COLO668 (cell line): ENCODE data around the gene RPL22.

Experiments used
- DNase-seq: peaks from one replicate; lab custom pipeline; 2025; ENCODE audit not compliant: unreplicated experiment; lab: John Stamatoyannopoulos, UW

The RPL22 gene

GRCh38 chr1:6205849-6206519 is 6.6 kb upstream of the RPL22 start, which contains the start of gene RNF207:
Gene RNF207 (plus strand): TSS chr1:6206119. CDS start chr1:6206536, 417 bp downstream.
- peak; percentile 93 for DNase-seq

GRCh38 chr1:6202256-6202655 is 2.9 kb upstream of the RPL22 start:
- DNase-seq: no peak

- DNase-seq: peak; percentile 80
These were observed 904 bp upstream of the RPL22 start for GRCh38 chr1:6200188-6200809.

GRCh38 chr1:6198646-6199297 is 623 bp downstream of the RPL22 start:
- DNase-seq: peak; percentile 64

GRCh38 chr1:6197746-6198427 is 1.5 kb downstream of the RPL22 start:
- DNase-seq: no peak

- DNase-seq: no peak
These were observed 7.4 kb downstream of the RPL22 start for GRCh38 chr1:6191968-6192367.

GRCh38 chr1:6188466-6188865 is 10.9 kb downstream of the RPL22 start:
- no peak for DNase-seq

- DNase-seq: peak; percentile 35
These were observed 13.6 kb downstream of the RPL22 start for GRCh38 chr1:6185635-6186382.

GRCh38 chr1:6185151-6185550 is 14.2 kb downstream of the RPL22 start:
- DNase-seq: no peak

- no peak for DNase-seq
These were observed 15.2 kb downstream of the RPL22 start for GRCh38 chr1:6184083-6184783.

GRCh38 chr1:6183520-6183989 is 15.8 kb downstream of the RPL22 start:
- DNase-seq: no peak

- no peak for DNase-seq
These were observed 18.0 kb downstream of the RPL22 start for GRCh38 chr1:6181347-6181770.

- DNase-seq: peak; percentile 46
These were observed 18.6 kb downstream of the RPL22 start for GRCh38 chr1:6180707-6181311.

GRCh38 chr1:6180268-6180706 is 19.1 kb downstream of the RPL22 start, which contains the start of gene CHD5:
Gene CHD5 (minus strand): TSS chr1:6180321. CDS start chr1:6180023, 298 bp downstream.
- peak; percentile 62 for DNase-seq

- DNase-seq: peak; percentile 27
These were observed 19.7 kb downstream of the RPL22 start for GRCh38 chr1:6179564-6180175.

- DNase-seq: peak; percentile 45
These were observed 20.4 kb downstream of the RPL22 start for GRCh38 chr1:6178751-6179563.

GRCh38 chr1:6177681-6178380 is 21.6 kb downstream of the RPL22 start:
- no peak for DNase-seq

GRCh38 chr1:6176779-6177178 is 22.6 kb downstream of the RPL22 start:
- no peak for DNase-seq
